HTR-8/SVneo (cell line): ENCODE measurements around the gene ABCA7.

Source experiments
- DNase-seq: peaks from one replicate; pipeline ENCODE4 v3.0.0; 2011; ENCODE audit warnings: low spot score, mixed read lengths; ENCODE audit not compliant: insufficient read length
- FAIRE-seq: peaks from 2 replicates; lab custom pipeline; 2011; peaks lifted over from hg19 to GRCh38; lab: Jason Lieb, UNC

The ABCA7 gene

GRCh38 chr19:1067341-1067957 lies 27.5 kb downstream of the ABCA7 start:
- no peak for DNase-seq

DNA sequence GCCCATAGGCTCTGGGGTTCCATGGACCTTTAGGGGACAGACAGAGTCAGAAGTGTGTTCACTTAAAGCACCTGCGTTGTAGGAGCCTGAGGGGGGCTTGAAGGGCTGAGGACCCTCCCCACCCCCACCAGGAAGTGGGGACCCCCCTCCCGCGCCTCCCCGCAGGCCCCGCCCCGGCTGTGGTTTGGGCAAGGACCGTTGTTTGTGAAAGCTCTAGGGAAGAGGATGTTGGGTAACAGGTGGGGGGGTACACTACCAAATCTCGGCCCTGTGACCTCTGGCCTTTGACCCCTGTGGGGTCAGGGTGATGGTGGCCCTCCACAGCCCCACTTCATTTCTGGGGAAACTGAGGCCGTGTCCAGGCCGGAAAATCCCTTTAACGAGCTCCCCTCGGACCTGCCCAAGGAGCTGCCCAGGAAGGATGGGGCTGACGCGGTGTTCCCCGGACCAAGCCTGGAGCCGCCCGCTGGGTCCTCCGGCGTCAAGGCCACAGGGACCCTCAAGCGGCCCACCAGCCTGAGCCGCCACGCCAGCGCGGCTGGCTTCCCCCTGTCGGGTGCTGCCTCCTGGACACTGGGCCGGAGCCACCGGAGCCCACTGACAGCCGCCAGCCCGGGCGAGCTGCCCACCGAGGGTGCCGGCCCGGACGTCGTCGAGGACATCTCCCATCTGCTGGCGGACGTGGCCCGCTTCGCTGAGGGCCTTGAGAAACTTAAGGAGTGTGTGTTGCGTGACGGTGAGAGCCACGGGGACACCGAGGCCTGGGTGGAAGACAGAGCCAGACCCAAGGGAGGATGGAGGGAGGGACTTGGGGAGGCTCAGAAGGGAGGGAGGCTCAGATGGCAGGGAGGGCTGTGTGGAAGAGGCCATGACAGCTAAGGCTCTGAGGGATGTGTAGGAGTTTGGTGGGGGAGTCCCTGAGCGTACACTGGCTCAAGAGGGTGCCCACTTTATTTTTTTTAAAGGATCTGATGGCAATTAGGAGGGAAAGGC lies 28.4 kb downstream of the ABCA7 start:
- FAIRE-seq (no peak), DNase-seq (no peak)

More at GRCh38 chr19:1067341-1067957, 27.5 kb downstream of the ABCA7 start:
- FAIRE-seq: no peak

GRCh38 chr19:1069009-1069779 lies 29.3 kb downstream of the ABCA7 start:
- DNase-seq (no peak), FAIRE-seq (no peak)

- no peak for DNase-seq
- no peak for FAIRE-seq
Observed at GRCh38 chr19:1070576-1070930, 30.6 kb downstream of the ABCA7 start.

DNA sequence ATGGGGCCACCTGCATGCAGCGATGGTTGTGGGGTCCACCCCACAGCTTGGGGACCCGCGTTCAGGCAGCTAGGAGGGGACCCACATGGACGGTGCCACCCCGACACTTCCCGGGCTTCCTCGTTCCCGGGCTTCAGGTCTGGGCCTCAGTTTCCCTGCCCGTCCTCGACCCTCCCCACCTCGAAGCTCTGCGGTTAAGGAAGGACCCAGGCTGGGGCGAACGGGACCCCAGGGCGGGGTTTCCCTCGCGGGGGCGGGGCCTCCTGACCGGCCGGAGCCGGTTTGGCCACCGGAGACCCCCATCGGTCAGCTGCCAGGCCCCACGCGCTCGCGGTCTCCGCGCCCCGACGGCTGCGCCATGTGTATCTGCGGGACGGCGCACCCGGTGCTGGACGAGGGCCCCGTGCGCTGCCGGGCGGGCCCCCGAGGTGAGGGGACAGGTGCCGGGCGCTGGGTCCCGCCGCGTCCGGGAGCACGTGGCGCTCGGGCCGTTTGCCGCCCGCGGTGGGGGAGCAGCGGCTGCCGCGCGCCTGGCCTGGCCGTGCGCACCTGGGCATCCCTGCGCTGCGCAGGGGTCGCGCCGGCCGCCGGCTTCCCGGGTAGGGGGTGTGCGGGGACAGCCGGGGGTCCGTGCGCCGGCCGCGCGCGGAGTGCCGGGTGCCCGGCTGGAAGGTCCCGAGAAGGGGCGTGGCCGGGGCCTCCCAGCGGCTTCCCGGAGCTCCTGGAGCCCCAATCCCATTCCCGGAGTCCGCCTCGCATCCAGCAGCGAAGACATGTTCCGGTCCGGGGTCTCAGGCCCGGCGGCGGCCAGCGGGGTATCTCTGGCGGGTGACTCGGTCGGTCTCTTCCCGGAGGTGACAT lies 31.3 kb downstream of the ABCA7 start:
- no peak for DNase-seq
- no peak for FAIRE-seq

DNA sequence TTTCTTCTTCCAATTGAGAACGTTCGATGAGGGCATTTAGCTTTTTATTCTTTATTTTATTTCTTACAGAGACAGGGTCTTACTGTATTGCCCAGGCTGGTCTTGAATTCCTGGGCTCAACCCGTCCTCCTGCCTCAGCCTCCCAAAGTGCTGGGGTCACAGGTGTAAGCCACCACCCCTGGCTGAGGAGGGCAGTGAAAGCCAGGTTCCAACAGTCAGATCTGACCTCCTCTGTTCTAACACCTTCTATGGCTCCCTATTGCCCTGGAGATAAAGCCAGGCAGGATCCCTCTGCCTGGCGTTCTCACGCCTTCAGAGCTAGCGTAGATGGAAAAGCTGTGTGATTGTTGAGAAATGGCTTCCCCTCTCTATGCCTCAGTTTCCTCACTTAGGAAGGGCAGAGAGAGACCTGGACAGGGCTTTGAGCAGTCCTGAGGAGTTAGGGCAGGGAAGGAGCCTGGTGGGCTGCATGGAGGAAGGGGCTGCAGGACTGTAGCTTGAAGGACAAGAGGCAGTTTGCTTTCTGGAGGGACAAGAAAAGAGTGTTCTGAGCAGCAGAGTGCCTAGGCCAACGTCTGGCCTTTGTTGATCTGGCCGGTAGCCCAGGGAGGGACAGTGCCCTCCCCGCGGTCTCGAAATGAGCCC lies 32.6 kb downstream of the ABCA7 start:
- DNase-seq (no peak), FAIRE-seq (no peak)

DNA sequence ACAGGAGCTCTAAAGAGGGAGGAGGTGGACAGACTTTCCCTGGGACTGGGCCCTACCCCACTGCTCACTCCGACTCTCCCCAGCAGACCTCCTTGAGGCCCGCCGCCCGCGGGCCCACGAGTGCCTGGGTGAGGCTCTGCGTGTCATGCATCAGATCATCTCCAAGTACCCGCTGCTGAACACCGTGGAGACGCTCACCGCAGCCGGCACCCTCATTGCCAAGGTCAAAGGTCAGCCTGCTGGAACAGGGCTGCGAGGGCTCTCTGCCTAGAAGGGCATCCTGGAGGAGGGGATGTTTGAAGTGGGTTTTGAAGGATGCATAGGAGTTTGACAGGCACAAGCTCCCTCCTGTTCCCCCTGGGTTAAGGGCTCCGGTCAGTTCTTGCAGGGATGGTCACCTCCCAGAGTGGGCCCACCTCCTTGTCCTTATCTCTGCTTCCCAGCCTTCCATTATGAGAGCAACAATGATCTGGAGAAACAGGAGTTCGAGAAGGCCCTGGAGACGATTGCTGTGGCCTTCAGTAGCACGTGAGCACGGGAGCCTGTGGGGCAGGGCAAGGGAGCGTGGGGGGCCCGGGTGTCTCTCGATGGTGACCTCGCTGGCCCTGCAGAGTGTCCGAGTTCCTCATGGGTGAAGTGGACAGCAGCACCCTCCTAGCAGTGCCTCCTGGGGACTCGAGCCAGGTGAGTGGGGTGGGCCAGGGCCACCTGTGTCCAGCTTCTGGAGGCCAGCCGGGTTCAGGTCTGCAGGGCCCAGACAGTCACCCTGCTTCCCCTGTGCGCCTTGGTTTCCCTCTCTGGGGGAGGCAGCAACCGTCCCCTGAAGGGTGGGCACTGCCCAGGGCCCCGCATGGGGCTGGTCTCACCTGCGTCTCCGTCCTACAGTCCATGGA lies 33.4 kb downstream of the ABCA7 start:
- DNase-seq (no peak), FAIRE-seq (no peak)

GRCh38 chr19:1073956-1074517 lies 34.1 kb downstream of the ABCA7 start:
- FAIRE-seq (no peak), DNase-seq (no peak)

DNA sequence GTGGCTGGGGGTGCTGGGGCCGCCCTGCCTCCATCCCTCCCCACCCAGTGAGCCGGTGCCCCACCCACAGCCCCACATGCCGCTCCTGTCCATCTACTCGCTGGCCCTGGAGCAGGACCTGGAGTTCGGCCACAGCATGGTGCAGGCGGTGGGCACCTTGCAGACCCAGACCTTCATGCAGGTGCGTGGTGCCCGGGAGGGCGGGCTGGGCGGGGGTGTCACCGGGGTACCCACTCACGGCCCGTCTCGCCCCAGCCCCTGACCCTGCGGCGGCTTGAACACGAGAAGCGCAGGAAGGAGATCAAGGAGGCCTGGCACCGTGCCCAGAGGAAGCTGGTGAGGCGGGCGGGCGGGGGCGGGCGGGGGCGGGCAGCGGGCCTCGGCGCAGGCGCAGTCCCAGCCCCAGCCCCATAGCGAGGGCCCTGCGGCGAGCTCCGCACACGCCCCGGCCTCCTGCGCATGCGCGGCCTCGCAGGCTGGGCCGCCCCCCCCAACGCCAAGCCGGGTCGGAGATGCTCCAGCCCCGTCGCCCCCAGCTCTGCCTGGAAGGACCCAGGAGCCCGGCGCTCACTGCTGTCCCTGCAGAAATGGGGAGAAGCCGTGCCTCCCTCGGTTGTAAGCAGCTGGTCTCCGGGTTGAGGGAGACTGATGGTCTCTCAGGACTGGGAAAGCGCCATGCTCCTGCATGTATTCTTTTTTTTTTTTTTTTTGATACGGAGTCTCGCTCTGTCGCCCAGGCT lies 34.8 kb downstream of the ABCA7 start:
- DNase-seq (no peak), FAIRE-seq (no peak)

DNA sequence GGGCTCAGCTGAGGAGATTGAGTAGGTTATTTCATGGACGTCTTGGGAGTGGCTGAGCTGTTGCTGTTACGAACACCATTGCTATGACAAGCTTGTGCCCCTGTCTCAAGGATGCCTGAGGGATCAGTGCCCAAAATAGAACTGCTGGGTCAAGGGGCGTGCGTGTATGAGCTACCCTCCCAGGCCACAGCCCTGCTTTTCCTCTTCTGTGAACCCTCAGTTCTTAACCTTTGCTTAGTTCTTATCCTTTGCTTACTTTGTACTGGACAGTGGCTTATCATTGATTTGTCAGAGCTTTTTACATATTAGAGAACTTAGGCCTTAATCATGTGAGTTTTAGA lies 36.1 kb downstream of the ABCA7 start:
- DNase-seq (no peak), FAIRE-seq (no peak)

GRCh38 chr19:1076951-1077350 lies 37.0 kb downstream of the ABCA7 start:
- FAIRE-seq (no peak), DNase-seq (no peak)

- DNase-seq (no peak), FAIRE-seq (no peak)
Observed at GRCh38 chr19:1079566-1080111, 39.7 kb downstream of the ABCA7 start.

DNA sequence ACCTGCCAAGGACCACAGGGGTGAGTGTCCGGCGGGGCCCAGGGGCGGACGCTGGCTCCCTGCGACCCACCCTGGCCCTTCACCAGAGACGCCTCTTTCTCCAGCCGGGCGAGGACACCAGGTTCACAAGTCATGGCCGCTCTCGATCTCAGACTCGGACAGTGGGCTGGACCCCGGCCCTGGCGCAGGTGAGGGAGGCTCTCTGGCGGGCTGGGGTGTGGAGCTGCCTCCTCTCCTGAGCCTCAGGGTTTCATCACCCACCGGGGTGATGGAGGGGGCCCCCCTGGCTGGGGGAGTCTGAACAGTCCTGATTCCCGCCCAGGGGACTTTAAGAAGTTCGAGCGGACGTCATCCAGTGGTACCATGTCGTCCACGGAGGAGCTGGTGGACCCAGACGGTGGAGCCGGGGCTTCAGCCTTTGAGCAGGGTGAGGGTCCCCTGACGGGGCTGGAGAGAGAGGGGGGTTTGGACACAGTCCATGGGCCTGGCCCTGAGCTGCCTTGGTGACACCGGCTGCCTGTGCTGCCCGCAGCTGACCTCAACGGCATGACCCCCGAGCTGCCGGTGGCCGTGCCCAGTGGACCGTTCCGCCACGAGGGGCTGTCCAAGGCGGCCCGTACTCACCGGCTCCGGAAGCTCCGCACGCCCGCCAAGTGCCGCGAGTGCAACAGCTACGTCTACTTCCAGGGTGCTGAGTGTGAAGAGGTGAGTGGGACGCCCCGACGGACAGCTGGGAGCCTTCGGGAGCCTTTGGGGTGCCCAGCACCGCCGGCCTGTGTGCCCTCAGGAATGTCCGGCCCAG lies 40.7 kb downstream of the ABCA7 start:
- no peak for DNase-seq
- FAIRE-seq: no peak

GRCh38 chr19:1081301-1082164 lies 41.6 kb downstream of the ABCA7 start:
- no peak for DNase-seq
- FAIRE-seq: no peak

DNA sequence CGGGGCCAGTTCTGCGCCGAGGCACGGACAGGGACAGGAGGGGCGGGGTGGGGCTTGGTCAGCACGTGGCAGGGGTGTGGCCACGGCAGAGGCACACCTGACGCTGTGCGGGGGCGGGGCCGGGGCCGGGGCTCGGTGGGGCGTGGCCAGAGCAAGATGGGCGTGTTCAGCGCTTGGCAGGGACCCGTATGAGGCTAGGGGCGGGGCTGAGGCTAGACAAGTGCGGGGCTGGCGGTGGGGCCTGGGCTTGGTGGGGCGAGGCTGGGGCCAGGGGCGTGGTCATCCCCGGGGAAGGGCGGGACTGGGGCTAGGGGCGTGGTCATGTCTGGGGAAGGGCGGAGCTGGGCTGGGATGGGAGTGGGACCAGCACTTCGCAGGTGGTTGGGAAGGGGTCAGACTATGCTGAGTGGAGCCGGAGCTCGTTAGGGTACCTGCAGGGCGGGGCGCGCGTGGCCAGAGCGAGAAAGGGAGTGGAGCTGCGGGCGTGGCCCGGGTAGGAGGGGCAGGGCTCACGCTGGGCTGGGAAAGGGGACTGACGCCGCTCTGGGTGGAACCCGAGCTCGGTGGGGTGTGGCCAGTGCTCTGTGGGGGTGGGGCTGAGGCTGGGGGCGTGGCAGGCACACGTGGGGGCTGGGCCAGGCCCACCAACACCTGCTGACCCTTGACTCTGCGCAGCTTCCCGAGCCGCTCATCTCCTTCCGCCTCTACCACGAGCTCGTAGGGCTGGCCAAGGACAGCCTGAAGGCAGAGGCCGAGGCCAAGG lies 42.4 kb downstream of the ABCA7 start:
- no peak for FAIRE-seq
- no peak for DNase-seq
